A673 (cell line): ENCODE data around the gene NEK6.

ENCODE experiments used
- CTCF ChIP-seq: fragments of 300-800, 200-600 bp; sonication (generic); conservative IDR thresholded peaks from 2 replicates; pipeline ENCODE4 v1.5.1; 2017; ENCODE audit warnings: low read depth, mild to moderate bottlenecking, antibody characterized with exemption, low read length, moderate library complexity, mixed read lengths
- EZH2 ChIP-seq: fragments of 200-600 bp; sonication (generic); IDR thresholded peaks from 2 replicates; pipeline ENCODE4 v1.6.1; 2017; ENCODE audit warnings: borderline replicate concordance, low read depth, mild to moderate bottlenecking, mixed read lengths, antibody characterized with exemption, low read length; ENCODE audit not compliant: poor library complexity, severe bottlenecking

GRCh38 chr9:124320062-124320973 is 62.6 kb downstream of the NEK6 start:
- TF ChIP-seq CTCF (peak; percentile 89), EZH2 (no peak)
